Fibroblast of lung (primary cell): ENCODE results near the gene HOXA13.

ENCODE experiments used
- EZH2 ChIP-seq: IDR thresholded peaks from 2 replicates; pipeline ENCODE4 v1.5.1; 2012; ENCODE audit warnings: low read length, control low read depth, mild to moderate bottlenecking; ENCODE audit errors: missing control alignments
- TF ChIP-seq, protein P1 (sequence below), 2 donors: IDR thresholded peaks in 1 of 2; conservative IDR thresholded peaks in 1 of 2; 1 replicate in 1 of 2; 2 replicates in 1 of 2; pipeline ENCODE4 v1.5.1; 2011 to 2012; ENCODE audit warnings: low read length in 2 of 2, control low read depth in 1 of 2, inconsistent platforms in 1 of 2, low read depth in 1 of 2, mild to moderate bottlenecking in 1 of 2

- TF ChIP-seq, protein P1, sequence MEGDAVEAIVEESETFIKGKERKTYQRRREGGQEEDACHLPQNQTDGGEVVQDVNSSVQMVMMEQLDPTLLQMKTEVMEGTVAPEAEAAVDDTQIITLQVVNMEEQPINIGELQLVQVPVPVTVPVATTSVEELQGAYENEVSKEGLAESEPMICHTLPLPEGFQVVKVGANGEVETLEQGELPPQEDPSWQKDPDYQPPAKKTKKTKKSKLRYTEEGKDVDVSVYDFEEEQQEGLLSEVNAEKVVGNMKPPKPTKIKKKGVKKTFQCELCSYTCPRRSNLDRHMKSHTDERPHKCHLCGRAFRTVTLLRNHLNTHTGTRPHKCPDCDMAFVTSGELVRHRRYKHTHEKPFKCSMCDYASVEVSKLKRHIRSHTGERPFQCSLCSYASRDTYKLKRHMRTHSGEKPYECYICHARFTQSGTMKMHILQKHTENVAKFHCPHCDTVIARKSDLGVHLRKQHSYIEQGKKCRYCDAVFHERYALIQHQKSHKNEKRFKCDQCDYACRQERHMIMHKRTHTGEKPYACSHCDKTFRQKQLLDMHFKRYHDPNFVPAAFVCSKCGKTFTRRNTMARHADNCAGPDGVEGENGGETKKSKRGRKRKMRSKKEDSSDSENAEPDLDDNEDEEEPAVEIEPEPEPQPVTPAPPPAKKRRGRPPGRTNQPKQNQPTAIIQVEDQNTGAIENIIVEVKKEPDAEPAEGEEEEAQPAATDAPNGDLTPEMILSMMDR (conservative IDR thresholded peaks at IDR 0.05 in 1 of 2, IDR thresholded peaks at IDR 0.05 in 1 of 2; ENCODE audit: low read depth in 1 of 2, low read length in 2 of 2): no peak
- TF ChIP-seq EZH2: no peak
These were observed 55.1 kb downstream of the HOXA13 start for GRCh38 chr7:27144781-27145164.
